Esophagus muscularis mucosa (tissue), 4 donors: Measurements from ENCODE around the gene PLEKHG3. TPM values are rescaled to one million over a fixed set of nuclear protein-coding genes. Genes with fewer than 3 reads are reported as not detected.

ENCODE experiments used
- DNase-seq: peaks from one replicate; pipeline ENCODE4 v3.0.0-alpha.2; 2017; ENCODE audit errors: extremely low spot score
- H3K27ac ChIP-seq, 4 donors: fragments of 200-600 bp; sonication (generic); replicated peaks in 1 of 4; 1 replicate in 3 of 4; 2 replicates in 1 of 4; pipeline ENCODE4 v1.5.1; 2016 to 2019; ENCODE audit warnings: mild to moderate bottlenecking in 1 of 4
- H3K27me3 ChIP-seq, 4 donors: fragments of 200-600 bp; sonication (generic); one replicate each; pipeline versions ENCODE4 v1.5.1 to v1.6.0; 2016 to 2019
- H3K36me3 ChIP-seq, 4 donors: fragments of 200-600 bp; sonication (generic); one replicate each; pipeline ENCODE4 v1.5.1; 2016 to 2019
- H3K4me1 ChIP-seq, 4 donors: fragments of 200-600 bp; sonication (generic); one replicate each; pipeline ENCODE4 v1.5.1; 2016 to 2019
- H3K4me3 ChIP-seq, 4 donors: fragments of 200-600 bp; sonication (generic); 1 replicate in 2 of 4; 2 replicates in 2 of 4; pipeline ENCODE4 v1.5.1; 2016 to 2019; ENCODE audit warnings: mild to moderate bottlenecking in 4 of 4, moderate library complexity in 1 of 4
- H3K9me3 ChIP-seq, 4 donors: fragments of 200-600 bp; sonication (generic); 1 replicate in 3 of 4; 2 replicates in 1 of 4; pipeline ENCODE4 v1.5.1; 2016 to 2019
- EP300 ChIP-seq: sonication (generic); formaldehyde crosslinking; IDR thresholded peaks from one replicate; pipeline ENCODE4 v1.6.1; 2017; ENCODE audit warnings: antibody characterized with exemption
- POLR2A ChIP-seq: fragments of 450-650 bp; IDR thresholded peaks from one replicate; pipeline ENCODE4 v1.6.1; 2017; ENCODE audit warnings: antibody characterized with exemption, moderate library complexity, mild to moderate bottlenecking, low read depth
- POLR2AphosphoS5 ChIP-seq, 2 donors: sonication (generic); formaldehyde crosslinking; IDR thresholded peaks; one replicate each; pipeline ENCODE4 v1.6.1; 2017; ENCODE audit warnings: antibody characterized with exemption in 2 of 2
- WGBS: methylation state at CpG from one replicate; pipeline ENCODE4 v1.1.5; 2018; 5-methylcytosine and 5-hydroxymethylcytosine counted together
- intact Hi-C: fragments of 100-400 bp; cut with DNase I; formaldehyde crosslinking; loops from one replicate; pipeline ENCODE4 v1.15.1; 2023
- total RNA-seq, 4 donors: library from RNA; depleted of rRNA; stranded (reverse); fragments of >200 nt; gene quantifications; one replicate each; pipeline versions ENCODE4 v1.1.0 to v1.2.1, GENCODE V29; 2016
- TF ChIP-seq, protein P1 (sequence below), 3 experiments: fragments of 200-600 bp in 2 of 3; fragments of 450-650 bp in 1 of 3; sonication (generic) in 2 of 3; IDR thresholded peaks; one replicate each; pipeline ENCODE4 v1.5.1; 2017 to 2019; ENCODE audit warnings: antibody characterized with exemption in 3 of 3, mild to moderate bottlenecking in 2 of 3, moderate library complexity in 1 of 3

PLEKHG3 gene
- total RNA-seq, 4 donors from 2014 or later = 21.7 to 66.7 (median 35.1) TPM

GRCh38 chr14:64747327-64747726, 43.1 kb downstream of the PLEKHG3 start:
- Histone ChIP-seq H3K36me3 (peaks cover 13 to 49% (median 45%) of the 10 kb centered on the region in 4 donors), H3K4me1 (peaks cover 15 to 20% (median 17%) of the 10 kb centered on the region in 4 donors)

DNA sequence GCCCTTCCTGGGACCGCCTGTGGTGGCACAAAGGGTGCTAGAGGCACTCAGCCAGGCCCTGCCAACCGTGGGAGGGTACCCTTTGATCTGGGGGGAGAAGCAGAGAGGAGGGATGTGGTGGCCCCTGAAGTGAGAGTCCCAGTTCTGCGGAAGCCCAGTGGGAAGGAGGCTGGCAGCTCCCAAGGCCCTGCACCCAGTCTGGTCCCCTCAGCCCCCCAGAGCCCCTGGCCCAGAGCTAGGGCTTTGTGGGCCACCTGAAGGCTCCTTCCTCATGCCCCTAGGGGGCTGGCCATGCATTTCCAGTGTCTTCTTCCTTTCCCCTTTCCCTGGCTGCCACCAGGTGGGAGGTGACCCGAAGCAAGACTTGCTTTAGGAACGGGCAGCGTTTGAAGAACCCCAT, 44.3 kb downstream of the PLEKHG3 start:
- Histone ChIP-seq H3K36me3 (peaks cover 2 to 37% (median 33%) of the 10 kb centered on the region in 4 donors), H3K9me3 (no peaks in the 10 kb centered on the region), H3K27me3 (peaks cover 0 to 4% (median 0%) of the 10 kb centered on the region in 4 donors), H3K4me1 (peaks cover 15 to 20% (median 17%) of the 10 kb centered on the region in 4 donors), H3K4me3 (no peak overlapping the region), H3K27ac (no peak overlapping the region)
- intact Hi-C loops = loop anchor here (5.0 kb wide), 1 partner anchor 76 kb away; no protein-coding TSS in a partner anchor
- DNase-seq = no peak
- TF ChIP-seq POLR2AphosphoS5 (IDR thresholded peaks at IDR 0.05) = no peak
- TF ChIP-seq, protein P1, sequence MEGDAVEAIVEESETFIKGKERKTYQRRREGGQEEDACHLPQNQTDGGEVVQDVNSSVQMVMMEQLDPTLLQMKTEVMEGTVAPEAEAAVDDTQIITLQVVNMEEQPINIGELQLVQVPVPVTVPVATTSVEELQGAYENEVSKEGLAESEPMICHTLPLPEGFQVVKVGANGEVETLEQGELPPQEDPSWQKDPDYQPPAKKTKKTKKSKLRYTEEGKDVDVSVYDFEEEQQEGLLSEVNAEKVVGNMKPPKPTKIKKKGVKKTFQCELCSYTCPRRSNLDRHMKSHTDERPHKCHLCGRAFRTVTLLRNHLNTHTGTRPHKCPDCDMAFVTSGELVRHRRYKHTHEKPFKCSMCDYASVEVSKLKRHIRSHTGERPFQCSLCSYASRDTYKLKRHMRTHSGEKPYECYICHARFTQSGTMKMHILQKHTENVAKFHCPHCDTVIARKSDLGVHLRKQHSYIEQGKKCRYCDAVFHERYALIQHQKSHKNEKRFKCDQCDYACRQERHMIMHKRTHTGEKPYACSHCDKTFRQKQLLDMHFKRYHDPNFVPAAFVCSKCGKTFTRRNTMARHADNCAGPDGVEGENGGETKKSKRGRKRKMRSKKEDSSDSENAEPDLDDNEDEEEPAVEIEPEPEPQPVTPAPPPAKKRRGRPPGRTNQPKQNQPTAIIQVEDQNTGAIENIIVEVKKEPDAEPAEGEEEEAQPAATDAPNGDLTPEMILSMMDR (IDR thresholded peaks at IDR 0.05) = no peak
- TF ChIP-seq EP300 = no peak
- TF ChIP-seq POLR2A = no peak
- WGBS = 80% methylated on average over 4 of the region's 6 CpGs

More at GRCh38 chr14:64747327-64747726, 43.1 kb downstream of the PLEKHG3 start:
- no peaks in the 10 kb centered on the region for H3K27me3 ChIP-seq
- TF ChIP-seq POLR2A (no peak), EP300 (no peak), POLR2AphosphoS5 (IDR thresholded peaks at IDR 0.05) (no peak)
- TF ChIP-seq, protein P1 (IDR thresholded peaks at IDR 0.05) = no peak
- no peaks in the 10 kb centered on the region for H3K9me3 ChIP-seq
- no peak for DNase-seq
- no peak overlapping the region for H3K27ac ChIP-seq
- WGBS = 92% methylated on average over 4 of the region's 5 CpGs
- intact Hi-C loops = loop anchor here (5.0 kb wide), 1 partner anchor 75 kb away; no protein-coding TSS in a partner anchor
- H3K4me3 ChIP-seq = no peak overlapping the region

DNA sequence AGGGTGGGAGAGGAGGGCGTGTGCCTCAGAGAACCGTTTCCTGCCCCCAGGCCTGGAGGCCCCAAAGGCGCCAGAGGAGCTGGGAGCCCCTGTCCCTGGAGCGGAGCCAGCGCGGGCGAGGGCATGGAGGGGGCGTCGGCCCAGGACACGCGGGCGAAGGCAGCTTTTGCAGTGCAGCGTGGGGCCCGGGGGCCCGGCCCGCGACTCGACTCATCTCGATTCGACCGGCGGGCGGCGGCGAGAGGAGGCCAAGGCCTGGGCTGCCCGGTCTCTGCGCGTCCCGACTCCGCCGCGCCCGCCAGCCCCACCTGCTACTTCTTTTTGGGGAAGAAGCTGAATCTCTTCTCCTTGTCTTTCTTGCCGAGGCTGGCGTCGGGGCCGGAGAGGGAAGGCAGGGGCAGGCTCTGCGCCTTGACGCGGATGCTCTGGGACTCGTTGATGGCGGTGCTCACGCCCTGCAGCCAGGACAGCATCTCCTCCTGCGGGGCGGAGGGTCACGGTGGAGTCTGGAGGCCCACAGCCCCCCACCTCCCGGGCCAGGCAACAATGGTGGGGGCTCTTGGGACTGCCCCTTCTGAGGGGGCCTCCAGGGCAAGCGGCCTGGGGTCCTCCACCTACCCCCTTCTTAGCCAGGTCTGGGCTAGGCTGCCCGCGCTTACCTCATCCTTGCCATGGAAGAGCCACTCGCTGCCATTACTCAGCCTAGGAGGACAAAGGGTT, 44.9 kb downstream of the PLEKHG3 start:
- H3K27me3 ChIP-seq = peaks cover 0 to 8% (median 0%) of the 10 kb centered on the region in 4 donors
- intact Hi-C loops = loop anchor here (5.0 kb wide), 1 partner anchor 77 kb away; no protein-coding TSS in a partner anchor
- H3K9me3 ChIP-seq = no peaks in the 10 kb centered on the region
- TF ChIP-seq EP300 (no peak), POLR2A (no peak), POLR2AphosphoS5 (IDR thresholded peaks at IDR 0.05) (no peak)
- TF ChIP-seq, protein P1 (IDR thresholded peaks at IDR 0.05) = no peak
- 100% methylated on average over 16 of the region's 51 CpGs for WGBS
- DNase-seq = no peak
- H3K4me3 ChIP-seq = no peak overlapping the region
- peaks cover 15 to 20% (median 17%) of the 10 kb centered on the region in 4 donors for H3K4me1 ChIP-seq
- no peak overlapping the region for H3K27ac ChIP-seq
- peaks cover 0 to 31% (median 27%) of the 10 kb centered on the region in 4 donors for H3K36me3 ChIP-seq

DNA sequence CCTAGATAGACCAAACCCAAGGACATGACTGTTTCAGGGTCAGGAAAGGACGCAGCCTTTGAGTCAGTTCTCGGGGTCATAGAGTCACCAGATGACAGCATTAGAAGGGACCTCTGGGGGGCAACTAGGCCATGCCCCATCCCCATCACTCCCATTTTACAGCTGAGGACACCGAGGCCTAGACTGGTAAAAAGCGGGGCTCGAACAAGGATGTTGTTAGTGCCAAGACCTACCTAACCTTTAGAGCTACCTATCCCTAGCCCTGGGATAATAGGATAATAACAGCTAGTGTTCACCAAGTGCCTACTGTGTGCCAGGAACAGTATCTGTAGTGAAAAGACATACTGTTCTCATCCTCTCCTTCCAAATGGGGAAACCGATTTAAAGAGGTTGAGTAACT, 48.7 kb downstream of the PLEKHG3 start:
- intact Hi-C loops = no loop called here
- no peak for TF ChIP-seq POLR2A
- no peak for TF ChIP-seq POLR2AphosphoS5 (IDR thresholded peaks at IDR 0.05)
- TF ChIP-seq, protein P1 (IDR thresholded peaks at IDR 0.05) = no peak
- TF ChIP-seq EP300 = no peak
- Histone ChIP-seq H3K4me1 (peaks cover 5 to 10% (median 9%) of the 10 kb centered on the region in 4 donors), H3K4me3 (no peak overlapping the region), H3K27me3 (peaks cover 0 to 12% (median 0%) of the 10 kb centered on the region in 4 donors), H3K27ac (no peak overlapping the region), H3K9me3 (no peaks in the 10 kb centered on the region), H3K36me3 (peaks cover 0 to 25% (median 14%) of the 10 kb centered on the region in 4 donors)
- DNase-seq = no peak
- 98% methylated on average over 5 of the region's 6 CpGs for WGBS
